Brain microvascular endothelial cell (primary cell): Measurements from ENCODE around the gene EDA2R.

Experiments
- DNase-seq: peaks from one replicate; pipeline ENCODE4 v3.0.0-alpha.2; 2020
- H3K27ac ChIP-seq: fragments of 250-450 bp; sonication (Bioruptor Pico); 2 replicates; pipeline ENCODE4 v1.5.1; 2020; ENCODE audit warnings: mild to moderate bottlenecking, moderate library complexity
- H3K27me3 ChIP-seq: fragments of 250-450 bp; sonication (Bioruptor Pico); replicated peaks from 2 replicates; pipeline ENCODE4 v1.5.1; 2020; ENCODE audit warnings: mild to moderate bottlenecking
- H3K36me3 ChIP-seq: fragments of 250-450 bp; sonication (Bioruptor Pico); replicated peaks from 2 replicates; pipeline ENCODE4 v1.5.1; 2020; ENCODE audit warnings: mild to moderate bottlenecking
- H3K4me3 ChIP-seq: 2 replicates; pipeline ENCODE4 v1.5.1; 2011; ENCODE audit warnings: low read depth, mild to moderate bottlenecking, control low read depth, low read length, moderate library complexity
- CTCF ChIP-seq: IDR thresholded peaks from 2 replicates; pipeline ENCODE4 v1.5.1; 2011; ENCODE audit warnings: low read depth, mild to moderate bottlenecking, moderate library complexity, low read length, control low read depth, inconsistent platforms; ENCODE audit errors: missing control alignments
- in situ Hi-C: cut with HindIII; loops from 2 replicates; pipeline ENCODE4 v1.10.0; 2017; ENCODE audit warnings: low sequenced_read_pairs, low pct_ligation_motif_present

EDA2R gene

GRCh38 chrX:66634272-66634671, 4.6 kb downstream of the EDA2R start:
- Histone ChIP-seq H3K27me3 (no peaks in the 10 kb centered on the region), H3K4me3 (no peak overlapping the region), H3K27ac (peak overlapping the region; percentile 87), H3K36me3 (no peaks in the 10 kb centered on the region)
- TF ChIP-seq CTCF = no peak
- DNase-seq = no peak
- in situ Hi-C loops = no loop called here

- Histone ChIP-seq H3K27me3 (no peaks in the 10 kb centered on the region), H3K27ac (peak overlapping the region; percentile 87), H3K4me3 (no peak overlapping the region), H3K36me3 (no peaks in the 10 kb centered on the region)
- TF ChIP-seq CTCF = no peak
- peak; percentile 52 for DNase-seq
- in situ Hi-C loops = no loop called here
Observed at GRCh38 chrX:66633541-66633940, 5.3 kb downstream of the EDA2R start.

GRCh38 chrX:66632981-66633380, 5.9 kb downstream of the EDA2R start:
- peak overlapping the region; percentile 87 for H3K27ac ChIP-seq
- DNase-seq = no peak
- no peak overlapping the region for H3K4me3 ChIP-seq
- no peak for TF ChIP-seq CTCF
- H3K36me3 ChIP-seq = no peaks in the 10 kb centered on the region
- in situ Hi-C loops = no loop called here
- no peaks in the 10 kb centered on the region for H3K27me3 ChIP-seq

GRCh38 chrX:66632473-66632872, 6.4 kb downstream of the EDA2R start:
- Histone ChIP-seq H3K4me3 (no peak overlapping the region), H3K27me3 (no peaks in the 10 kb centered on the region), H3K27ac (peak overlapping the region; percentile 87), H3K36me3 (no peaks in the 10 kb centered on the region)
- TF ChIP-seq CTCF = no peak
- in situ Hi-C loops = no loop called here
- no peak for DNase-seq

- DNase-seq = no peak
- in situ Hi-C loops = no loop called here
- no peak overlapping the region for H3K27ac ChIP-seq
- no peak for TF ChIP-seq CTCF
- no peaks in the 10 kb centered on the region for H3K27me3 ChIP-seq
- H3K36me3 ChIP-seq = no peaks in the 10 kb centered on the region
- no peak overlapping the region for H3K4me3 ChIP-seq
Observed at GRCh38 chrX:66625525-66625924, 13.4 kb downstream of the EDA2R start.

GRCh38 chrX:66622209-66622608, 16.7 kb downstream of the EDA2R start:
- Histone ChIP-seq H3K36me3 (no peaks in the 10 kb centered on the region), H3K4me3 (no peak overlapping the region), H3K27me3 (no peaks in the 10 kb centered on the region), H3K27ac (no peak overlapping the region)
- in situ Hi-C loops = no loop called here
- no peak for DNase-seq
- TF ChIP-seq CTCF = no peak
